HG02571 (cell line): ENCODE results near the gene EIF3L.
"Not testable (repeated sequence)": the region's sequence is repeated elsewhere in the genome, so short reads cannot be mapped to it uniquely, and the experiment has no call there.

ENCODE experiments used
- ATAC-seq: cut with Tn5 transposase; IDR thresholded peaks from one replicate; pipeline ENCODE4 v1.9.1; 2021; ENCODE audit warnings: mild to moderate bottlenecking, moderate library complexity; ENCODE audit not compliant: unreplicated experiment

Gene EIF3L

DNA sequence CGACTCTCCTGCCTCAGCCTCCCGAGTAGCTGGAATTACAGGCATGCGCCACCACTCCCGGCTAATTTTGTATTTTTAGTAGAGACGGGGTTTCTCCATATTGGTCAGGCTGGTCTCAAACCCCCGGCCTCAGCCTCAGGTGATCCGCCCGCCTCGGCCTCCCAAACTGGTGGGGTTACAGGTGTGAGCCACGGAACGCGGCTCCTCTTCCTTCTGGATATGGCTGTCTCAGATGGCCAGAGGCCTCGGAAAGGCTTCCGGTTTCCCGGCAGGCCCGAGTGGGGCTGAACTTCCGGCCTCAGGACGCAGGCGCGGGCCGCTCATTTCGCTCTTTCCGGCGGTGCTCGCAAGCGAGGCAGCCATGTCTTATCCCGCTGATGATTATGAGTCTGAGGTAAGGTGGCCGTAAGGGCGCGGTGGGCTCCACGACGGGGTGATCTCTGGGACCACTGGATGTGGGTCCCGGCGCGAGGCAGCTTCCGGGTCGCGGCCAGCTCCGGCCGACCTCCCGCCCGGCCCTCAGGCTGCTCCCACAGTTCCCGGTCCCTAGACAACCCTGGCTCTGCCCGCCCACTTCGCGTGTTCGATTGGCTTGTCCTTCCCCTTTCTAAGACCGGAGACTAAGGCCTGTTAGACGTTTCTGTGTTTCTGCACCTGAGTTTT is at the start of gene EIF3L:
Gene EIF3L, plus strand, starts transcription at position 331 of the 663 bp plus-strand sequence. Its CDS starts 31 bp downstream, at position 362.
- ATAC-seq: peak; percentile 46

DNA sequence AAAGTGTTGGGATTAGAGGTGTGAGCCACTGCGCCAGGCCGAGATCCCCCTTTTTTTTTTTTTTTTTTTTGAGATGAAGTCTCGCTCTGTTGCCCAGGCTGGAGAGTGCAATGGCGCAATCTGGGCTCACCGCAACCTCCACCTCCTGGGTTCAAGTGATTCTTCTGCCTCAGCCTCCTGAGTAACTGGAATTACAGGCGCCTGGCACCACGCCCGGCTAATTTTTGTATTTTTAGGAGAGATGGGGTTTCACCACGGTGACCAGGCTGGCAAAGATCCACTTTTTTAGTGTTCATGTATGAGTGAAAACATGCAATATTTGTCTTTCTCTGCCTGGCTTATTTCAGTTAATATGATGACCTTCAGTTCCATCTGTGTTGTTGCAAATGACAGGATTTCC is 49.2 kb upstream of the EIF3L start:
- ATAC-seq: not testable (repeated sequence)

DNA sequence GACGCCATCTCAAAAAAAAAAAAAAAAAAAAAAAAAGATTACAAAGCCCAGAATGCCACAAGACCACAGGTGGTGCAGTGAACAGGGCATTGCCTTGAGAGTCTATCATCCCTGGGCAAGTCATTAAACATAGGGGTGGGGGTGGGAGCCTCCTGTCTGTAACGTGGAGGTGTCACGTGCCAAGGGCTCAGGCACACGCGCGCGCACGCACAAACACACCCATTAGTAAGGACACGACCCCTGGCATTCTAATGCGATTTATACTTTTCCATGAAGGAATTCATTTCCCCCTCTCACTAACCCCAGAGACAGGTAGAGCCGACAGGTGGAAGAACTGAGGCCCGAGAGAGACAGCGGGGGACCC is 47.3 kb upstream of the EIF3L start:
- ATAC-seq: no peak

DNA sequence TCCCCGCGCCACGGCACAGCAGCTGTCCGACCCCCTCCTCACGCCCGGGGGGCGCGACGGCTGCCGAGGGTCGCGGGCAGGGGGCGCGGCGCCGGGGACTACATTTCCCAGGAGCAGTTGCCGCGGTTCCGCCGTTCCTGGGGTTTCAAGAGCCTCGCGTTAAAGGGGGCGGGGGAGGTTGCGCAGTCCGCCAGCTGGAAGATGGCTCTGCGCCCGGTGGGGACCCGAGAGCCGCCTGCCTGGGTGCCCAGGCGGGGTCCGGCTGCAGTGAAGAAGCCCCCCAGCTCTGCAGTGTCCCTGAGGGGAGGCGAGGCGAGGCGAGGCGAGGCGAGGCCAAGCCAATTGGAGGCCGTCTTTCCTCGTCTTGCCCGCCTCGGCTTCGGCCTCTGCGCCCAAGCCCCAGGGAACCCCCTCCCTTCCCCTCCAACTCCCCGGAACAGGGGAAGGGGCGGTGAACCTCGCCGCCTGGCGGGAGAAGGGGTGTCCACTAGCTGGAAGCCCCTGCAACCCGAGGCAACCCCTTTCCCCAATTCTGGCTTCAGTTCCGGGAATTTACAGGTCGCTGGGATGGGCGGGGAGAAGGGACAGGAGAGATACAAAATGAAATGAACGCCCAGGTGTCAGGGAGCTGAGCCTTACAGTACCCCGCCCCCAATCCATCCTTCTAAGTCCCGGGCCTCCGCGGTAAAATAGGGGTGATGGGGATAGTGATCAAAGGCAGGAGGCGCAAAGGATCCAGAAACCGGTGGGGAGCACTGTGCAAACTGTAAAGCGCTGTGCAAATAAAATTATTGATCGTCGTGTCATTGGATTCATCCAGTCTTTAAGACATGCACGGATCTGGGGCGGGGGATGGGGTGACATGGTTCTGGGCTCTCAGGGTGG is 46.7 kb upstream of the EIF3L start:
- ATAC-seq: no peak

DNA sequence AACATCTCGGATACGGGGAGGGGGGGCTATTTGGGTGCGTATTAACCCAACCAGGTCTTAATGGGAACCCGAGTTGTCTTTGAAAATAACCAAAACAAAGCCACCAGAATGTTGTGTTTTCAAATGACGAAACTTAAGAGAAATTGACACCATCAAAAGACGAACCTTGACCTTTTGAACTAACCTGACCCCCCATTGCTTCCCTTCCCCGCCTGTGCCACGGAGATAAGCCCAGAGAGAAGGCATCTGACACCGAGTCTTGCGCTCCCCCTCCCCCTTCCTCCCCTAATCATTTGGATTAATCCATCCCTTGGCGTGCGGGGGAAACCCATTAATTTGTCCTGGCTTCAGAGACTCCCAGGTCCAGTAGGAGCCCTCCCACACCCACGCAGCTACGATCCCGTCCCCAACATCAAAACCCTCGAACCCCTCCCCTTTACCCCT is 46.0 kb upstream of the EIF3L start:
- ATAC-seq: no peak

DNA sequence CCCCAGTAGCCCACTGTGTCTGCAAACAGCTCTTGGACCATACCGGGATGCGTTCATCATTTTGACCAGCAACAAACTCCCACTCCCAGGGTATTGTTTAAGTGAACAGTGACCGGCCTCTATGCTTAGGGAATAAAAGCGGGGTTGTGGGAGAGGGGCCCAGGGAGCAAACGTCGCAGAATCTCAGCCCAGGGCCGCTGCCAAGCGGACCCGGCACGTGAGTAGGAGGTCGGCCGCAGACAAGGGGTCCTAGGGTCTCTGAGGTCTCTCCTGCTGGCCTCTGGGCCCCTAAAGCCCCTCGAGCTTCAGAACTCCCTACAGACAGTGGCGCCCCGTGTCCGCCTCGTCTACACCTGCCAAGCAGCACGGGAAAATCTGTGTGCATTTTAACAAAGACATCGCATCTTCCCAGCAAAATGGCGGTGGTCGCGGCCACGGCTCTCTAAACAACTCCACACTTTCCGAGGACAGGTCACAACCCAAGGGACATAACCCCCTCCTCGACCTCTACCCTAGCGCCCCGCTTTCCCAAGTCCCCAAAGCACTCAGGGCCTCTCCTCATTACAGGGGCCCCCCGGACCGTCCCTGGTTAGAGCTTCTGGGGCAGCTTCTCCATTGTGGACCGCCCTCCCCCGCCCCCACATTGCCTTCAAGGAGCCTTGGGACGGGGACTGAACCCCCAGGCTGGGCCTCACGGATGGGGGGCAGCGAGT is 45.4 kb upstream of the EIF3L start:
- ATAC-seq: no peak

DNA sequence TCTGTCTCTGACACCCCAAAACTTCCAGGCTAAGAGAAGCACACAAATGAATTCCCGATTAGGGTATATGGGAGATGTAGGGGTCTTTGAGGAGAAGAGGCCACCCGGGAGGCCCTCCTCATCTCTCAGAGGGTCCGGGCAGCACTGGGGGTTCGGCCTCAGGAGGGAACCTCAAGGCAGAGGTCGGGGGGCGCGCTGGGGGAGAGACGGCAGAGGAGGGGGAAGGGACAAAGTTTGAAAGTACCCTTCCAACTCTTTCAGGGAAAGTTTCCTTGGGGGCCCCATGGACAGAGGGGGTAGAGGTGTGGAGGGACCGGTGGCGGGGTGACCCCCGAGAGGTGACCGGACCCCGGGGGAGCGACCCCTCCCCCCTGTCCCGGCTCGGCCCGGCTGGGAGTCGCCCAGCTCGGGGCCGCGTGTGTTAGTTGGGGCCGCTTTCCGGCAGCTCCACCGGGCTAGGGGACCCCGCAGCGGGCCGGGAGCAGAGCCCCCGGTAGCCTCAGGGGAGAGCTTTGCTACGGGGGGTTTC is 44.8 kb upstream of the EIF3L start:
- no peak for ATAC-seq

DNA sequence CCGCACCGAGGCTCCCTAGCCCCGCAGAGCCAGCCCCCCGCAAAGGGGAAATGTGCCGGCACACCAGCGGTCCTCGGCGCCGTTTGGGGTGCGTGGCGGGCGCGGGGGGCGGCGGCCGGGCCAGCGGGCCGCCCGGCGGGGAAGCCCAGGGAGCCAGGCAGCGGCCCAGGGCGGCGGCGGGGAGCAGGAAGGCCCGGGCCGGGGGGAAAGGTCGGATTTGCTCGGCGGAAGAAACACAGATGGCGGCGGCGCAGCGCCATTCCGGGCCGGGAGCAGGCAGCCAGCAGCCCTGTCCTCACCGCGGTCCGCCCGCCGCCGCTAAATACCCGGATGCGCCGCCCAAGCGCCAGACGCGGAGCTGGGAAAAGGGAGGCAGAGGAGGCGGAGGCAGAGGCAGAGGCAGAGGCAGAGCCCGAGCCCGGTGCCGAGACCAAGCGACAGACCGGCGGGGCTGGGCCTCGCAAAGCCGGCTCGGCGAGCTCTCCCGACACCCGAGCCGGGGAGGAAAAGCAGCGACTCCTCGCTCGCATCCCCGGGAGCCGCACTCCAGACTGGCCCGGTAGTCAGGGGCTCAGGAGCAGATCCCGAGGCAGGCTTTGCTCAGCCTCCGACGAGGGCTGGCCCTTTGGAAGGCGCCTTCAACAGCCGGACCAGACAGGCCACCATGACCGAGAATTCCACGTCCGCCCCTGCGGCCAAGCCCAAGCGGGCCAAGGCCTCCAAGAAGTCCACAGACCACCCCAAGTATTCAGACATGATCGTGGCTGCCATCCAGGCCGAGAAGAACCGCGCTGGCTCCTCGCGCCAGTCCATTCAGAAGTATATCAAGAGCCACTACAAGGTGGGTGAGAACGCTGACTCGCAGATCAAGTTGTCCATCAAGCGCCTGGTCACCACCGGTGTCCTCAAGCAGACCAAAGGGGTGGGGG is 44.1 kb upstream of the EIF3L start:
- no peak for ATAC-seq

DNA sequence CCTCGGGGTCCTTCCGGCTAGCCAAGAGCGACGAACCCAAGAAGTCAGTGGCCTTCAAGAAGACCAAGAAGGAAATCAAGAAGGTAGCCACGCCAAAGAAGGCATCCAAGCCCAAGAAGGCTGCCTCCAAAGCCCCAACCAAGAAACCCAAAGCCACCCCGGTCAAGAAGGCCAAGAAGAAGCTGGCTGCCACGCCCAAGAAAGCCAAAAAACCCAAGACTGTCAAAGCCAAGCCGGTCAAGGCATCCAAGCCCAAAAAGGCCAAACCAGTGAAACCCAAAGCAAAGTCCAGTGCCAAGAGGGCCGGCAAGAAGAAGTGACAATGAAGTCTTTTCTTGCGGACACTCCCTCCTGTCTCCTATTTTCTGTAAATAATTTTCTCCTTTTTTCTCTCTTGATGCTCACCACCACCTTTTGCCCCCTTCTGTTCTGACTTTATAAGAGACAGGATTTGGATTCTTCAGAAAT is 43.4 kb upstream of the EIF3L start:
- no peak for ATAC-seq

DNA sequence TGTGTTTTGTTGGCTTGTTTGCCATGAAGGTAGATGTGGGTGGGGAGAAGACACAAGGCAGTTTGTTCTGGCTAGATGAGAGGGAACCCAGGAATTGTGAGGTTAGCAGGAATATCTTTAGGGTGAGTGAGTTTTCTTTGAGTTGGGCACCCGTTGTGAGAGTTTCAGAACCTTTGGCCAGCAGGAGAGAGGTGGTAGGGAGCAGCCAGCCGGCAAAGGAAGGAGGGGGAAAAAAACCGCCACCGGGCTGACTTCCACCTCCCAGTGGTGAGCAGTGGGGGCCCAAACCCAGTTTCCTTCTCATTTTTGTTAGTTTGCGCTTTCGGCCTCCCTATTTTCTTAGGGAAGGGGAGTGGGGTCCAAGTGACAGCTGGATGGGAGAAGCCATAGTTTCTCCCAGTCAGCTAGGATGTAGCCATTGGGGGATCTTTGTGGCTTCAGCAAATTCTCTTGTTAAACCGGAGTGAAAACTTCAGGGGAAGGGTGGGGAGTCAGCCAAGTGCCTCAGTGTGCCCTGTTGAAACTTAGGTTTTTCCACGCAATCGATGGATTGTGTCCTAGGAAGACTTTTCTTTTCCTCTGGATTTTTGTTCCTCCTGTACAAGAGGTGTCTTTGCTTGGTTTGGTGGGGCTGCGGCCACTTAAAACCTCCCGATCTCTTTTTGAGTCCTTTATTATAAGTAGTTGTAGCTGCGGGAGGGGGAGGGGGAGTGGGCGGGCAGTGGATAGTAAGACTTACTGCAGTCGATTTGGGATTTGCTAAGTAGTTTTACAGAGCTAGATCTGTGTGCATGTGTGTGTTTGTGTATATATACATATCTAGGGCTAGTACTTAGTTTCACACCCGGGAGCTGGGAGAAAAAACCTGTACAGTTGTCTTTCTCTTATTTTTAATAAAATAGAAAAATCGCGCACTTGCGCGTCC is 42.5 kb upstream of the EIF3L start:
- no peak for ATAC-seq

DNA sequence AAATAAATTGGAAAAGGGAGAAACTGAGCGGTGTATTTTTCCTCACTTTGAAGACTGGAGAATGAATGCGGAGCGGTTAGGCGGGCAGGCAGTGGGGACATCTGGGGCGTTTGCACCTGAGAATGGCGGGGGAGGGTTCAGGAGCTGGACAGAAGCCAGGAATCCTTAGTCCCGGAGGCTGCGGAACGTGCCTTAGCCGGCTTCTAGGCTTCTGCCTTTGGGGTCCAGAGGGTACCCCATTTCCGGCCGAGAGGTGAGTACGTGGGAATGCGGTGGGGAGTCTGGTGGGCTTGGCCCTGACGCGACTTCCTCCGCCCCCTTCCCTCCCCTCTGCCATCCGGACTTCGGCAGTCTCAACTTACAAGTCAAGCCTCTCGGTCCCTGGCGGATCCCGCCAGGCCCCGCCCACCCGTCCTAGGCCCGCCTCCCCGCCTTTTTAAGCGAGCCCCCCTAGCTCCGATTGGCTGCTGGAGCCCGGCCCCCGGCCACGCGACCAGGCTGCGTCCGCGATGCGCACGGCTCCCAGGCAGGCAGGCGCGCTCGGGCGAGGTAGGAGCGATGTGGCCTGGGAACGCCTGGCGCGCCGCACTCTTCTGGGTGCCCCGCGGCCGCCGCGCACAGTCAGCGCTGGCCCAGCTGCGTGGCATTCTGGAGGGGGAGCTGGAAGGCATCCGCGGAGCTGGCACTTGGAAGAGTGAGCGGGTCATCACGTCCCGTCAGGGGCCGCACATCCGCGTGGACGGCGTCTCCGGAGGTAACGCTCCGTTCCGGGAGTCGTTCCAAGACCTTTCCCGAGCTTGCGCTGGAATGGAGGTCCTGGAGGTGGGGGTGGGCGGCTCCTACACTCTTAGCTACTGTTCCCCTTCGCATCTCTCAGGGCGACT is 41.6 kb upstream of the EIF3L start, which contains the start of gene GCAT:
Gene GCAT, plus strand, starts transcription at position 525 of the 884 bp plus-strand sequence. Its CDS starts 34 bp downstream, at position 559.
- ATAC-seq: peak; percentile 69

DNA sequence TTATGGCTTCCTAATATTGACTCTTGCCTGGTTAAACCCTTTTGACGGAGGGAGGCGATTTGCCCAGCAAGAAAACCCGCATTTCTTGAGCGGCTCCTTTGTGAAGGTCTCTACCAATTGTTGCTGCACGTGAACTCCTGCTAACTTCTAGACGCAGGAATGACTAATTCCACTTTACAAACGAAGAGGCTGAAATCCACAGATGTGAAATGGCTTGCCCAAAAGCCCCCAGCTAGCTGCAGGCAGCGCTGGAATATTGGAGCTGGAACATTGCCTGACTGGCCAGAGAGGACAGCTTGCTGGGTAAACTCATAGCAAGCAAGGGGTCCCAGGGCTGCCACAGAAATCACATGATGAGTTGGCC is 40.9 kb upstream of the EIF3L start:
- ATAC-seq: no peak

DNA sequence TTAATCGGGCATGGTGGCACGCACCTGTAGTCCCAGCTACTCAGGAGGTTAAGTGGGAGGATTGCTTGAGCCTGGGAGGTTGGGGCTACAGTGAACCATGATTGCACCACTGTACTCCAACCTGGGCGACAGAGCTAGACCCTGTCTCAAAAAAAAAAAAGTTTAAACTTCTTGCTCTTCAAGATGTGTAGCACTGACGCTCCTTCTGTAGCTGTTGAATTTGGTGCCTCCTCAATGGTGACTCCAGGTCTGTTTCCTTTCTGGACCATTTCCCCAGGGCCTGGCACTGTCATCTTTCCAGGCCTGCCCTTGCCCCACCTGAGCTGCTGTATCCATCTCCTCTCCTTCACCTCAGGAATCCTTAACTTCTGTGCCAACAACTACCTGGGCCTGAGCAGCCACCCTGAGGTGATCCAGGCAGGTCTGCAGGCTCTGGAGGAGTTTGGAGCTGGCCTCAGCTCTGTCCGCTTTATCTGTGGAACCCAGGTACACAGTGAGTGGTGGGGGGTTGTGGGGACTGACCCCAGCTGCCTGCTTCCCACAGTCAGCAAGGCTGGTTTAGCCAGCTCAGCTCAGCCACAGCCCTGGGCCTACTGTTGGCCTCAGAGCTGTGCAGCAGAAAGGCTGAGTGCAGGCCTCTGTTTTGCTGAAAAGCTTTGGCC is 39.4 kb upstream of the EIF3L start:
- no peak for ATAC-seq

DNA sequence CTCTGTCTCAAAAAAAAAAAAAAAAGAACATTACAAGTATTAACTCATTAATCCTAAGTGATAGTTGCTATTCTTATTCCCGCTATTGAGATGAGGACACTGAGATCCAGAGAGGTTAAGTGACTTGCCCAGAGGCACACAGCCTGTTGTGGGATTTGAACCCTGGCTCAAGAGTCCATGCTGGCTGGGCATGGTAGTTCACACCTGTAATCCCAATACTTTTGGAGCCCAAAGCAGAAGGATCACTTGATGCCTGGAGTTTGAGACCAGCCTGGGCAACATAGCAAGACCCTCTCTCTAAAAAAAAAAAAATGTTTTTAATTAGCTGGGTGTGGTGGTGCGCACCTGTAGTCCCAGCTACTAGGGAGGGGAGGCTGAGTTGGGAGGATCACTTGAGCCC is 37.4 kb upstream of the EIF3L start:
- ATAC-seq: no peak

DNA sequence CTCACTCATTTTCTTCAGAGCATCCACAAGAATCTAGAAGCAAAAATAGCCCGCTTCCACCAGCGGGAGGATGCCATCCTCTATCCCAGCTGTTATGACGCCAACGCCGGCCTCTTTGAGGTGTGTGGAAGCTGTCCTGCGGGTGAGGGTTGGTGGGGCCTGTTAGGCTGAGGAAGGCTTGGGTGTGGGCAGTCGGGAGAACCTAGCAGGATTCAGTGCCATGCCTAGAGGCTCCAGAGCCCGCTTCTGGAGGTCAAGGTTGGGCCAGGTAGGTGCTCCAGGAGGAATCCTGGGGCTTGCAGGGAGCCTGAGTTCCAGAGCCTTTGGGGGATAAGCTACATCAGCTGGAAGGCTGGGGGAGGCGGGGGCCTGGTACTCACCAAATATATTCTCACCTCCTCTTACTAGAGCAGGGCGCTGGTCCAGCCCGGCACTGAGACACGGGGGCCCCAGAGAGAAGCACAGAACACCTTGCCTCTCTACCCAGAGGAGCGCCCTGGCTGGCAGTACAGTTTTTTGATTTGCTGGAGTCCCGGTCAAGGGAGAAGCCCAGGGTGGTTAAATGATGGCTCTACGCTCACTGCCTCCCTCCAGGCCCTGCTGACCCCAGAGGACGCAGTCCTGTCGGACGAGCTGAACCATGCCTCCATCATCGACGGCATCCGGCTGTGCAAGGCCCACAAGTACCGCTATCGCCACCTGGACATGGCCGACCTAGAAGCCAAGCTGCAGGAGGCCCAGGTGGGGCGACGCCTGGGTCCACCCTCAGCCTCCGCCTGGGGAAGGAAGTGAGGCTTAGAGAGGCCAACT is 36.1 kb upstream of the EIF3L start:
- no peak for ATAC-seq

DNA sequence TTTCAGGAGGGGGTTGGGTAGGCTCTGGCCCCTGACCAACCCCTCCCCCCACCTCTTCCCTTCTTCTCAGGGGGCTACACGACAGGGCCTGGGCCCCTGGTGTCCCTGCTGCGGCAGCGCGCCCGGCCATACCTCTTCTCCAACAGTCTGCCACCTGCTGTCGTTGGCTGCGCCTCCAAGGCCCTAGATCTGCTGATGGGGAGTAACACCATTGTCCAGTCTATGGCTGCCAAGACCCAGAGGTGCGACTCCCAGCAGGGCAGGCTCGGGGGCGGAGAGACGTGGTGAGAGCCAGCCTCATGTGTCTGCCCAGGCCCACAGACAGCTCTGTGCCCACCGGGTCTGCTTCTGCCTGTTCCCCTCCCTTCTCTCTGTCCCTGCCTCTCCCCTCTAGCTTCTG is 33.6 kb upstream of the EIF3L start:
- no peak for ATAC-seq
